ENCODE measurements around the gene PROSER2. TPM values are rescaled to one million over a fixed set of nuclear protein-coding genes. Genes with fewer than 3 reads are reported as not detected.

The PROSER2 gene
- total RNA-seq, 1 experiment from 2014 or later = 10.6 TPM

DNA sequence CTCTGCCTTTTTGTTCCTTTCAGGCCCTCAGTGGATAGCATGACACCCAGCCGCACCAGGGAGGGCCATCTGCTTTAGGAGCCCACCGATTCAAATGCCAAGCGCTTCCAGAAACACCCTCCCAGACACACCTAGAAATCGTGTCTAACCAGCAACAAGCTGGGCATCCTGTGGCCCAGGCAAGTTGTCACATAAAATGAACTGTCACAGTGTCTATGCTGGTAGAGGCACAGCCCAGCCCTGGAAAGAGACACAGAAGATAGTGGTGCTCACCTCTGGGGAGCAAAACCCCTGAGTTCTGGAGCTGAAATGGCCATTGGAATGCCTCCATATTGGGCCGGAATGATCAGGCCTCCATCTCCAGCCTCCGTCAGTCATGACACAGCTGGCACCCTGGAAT lies 42.0 kb upstream of the PROSER2 start:
- no peaks in the 10 kb centered on the region for H3K36me3 Mint-ChIP-seq (ENCODE audit: insufficient read depth in 1 of 3, low read depth in 3 of 3)
- Histone ChIP-seq H4K91ac (ENCODE audit: insufficient read length, low read depth, low read length) (no peak overlapping the region), H3K79me1 (ENCODE audit: insufficient read depth, low read depth, low read length, poor library complexity, severe bottlenecking) (no peaks in the 10 kb centered on the region), H2AFZ (ENCODE audit: low read length) (no peak overlapping the region), H3K27ac (ENCODE audit: insufficient read length, low read depth, low read length) (no peak overlapping the region), H2BK12ac (ENCODE audit: insufficient read length, low read depth, low read length) (no peak overlapping the region), H2BK20ac (ENCODE audit: low read depth, low read length, poor library complexity, severe bottlenecking) (no peak overlapping the region), H3K9me3 (ENCODE audit: control insufficient read depth, low read depth, low read length) (no peaks in the 10 kb centered on the region), H3K56ac (ENCODE audit: insufficient read length, low read depth, low read length) (no peak overlapping the region), H3K27me3 (ENCODE audit: insufficient read depth, low read length) (no peaks in the 10 kb centered on the region), H3K9ac (ENCODE audit: extremely low read depth, insufficient read length, low read length) (no peak overlapping the region), H3K4me1 (ENCODE audit: insufficient read depth, low read length) (no peaks in the 10 kb centered on the region), H2AK5ac (ENCODE audit: insufficient read length, low read length) (no peak overlapping the region), H4K5ac (ENCODE audit: insufficient read length, low read depth, low read length) (no peak overlapping the region), H3K4ac (ENCODE audit: low read depth, low read length) (no peak overlapping the region), H3K23ac (ENCODE audit: insufficient read length, low read depth, low read length) (no peak overlapping the region), H3K79me2 (ENCODE audit: insufficient read depth, low read length) (no peaks in the 10 kb centered on the region), H4K8ac (replicated peaks; ENCODE audit: insufficient read length, low read depth, low read length) (no peak overlapping the region), H3K18ac (ENCODE audit: insufficient read length, low read depth, low read length) (no peak overlapping the region), H3K4me2 (ENCODE audit: insufficient read depth, insufficient read length, low read length) (no peak overlapping the region), H3K23me2 (ENCODE audit: insufficient read length, low read depth, low read length, poor library complexity, severe bottlenecking) (no peaks in the 10 kb centered on the region), H4K20me1 (ENCODE audit: control insufficient read depth, insufficient read depth, insufficient read length) (no peaks in the 10 kb centered on the region), H3K14ac (ENCODE audit: insufficient read depth, low read length) (no peak overlapping the region), H3T11ph (ENCODE audit: low read length) (no peak overlapping the region), H2BK120ac (ENCODE audit: low read depth, low read length, poor library complexity, severe bottlenecking) (no peak overlapping the region), H2BK5ac (ENCODE audit: insufficient read length, low read length) (no peak overlapping the region), H2BK15ac (ENCODE audit: low read depth, low read length) (no peak overlapping the region)
- H3K27ac Mint-ChIP-seq = no peak overlapping the region
- peaks cover 0 to 4% of the 10 kb centered on the region in 2 experiments; a peak in 3 of 5 replicates for H3K9me3 Mint-ChIP-seq
- H3K4me1 Mint-ChIP-seq = peaks cover 6 to 7% of the 10 kb centered on the region in 2 experiments; a peak in 2 of 4 replicates
- no peak for DNase-seq
- no CpG with 5 or more reads among the region's 6 CpGs for WGBS (ENCODE audit: extremely low coverage, insufficient read length, low lambda C conversion rate)
- TF ChIP-seq, protein P1, sequence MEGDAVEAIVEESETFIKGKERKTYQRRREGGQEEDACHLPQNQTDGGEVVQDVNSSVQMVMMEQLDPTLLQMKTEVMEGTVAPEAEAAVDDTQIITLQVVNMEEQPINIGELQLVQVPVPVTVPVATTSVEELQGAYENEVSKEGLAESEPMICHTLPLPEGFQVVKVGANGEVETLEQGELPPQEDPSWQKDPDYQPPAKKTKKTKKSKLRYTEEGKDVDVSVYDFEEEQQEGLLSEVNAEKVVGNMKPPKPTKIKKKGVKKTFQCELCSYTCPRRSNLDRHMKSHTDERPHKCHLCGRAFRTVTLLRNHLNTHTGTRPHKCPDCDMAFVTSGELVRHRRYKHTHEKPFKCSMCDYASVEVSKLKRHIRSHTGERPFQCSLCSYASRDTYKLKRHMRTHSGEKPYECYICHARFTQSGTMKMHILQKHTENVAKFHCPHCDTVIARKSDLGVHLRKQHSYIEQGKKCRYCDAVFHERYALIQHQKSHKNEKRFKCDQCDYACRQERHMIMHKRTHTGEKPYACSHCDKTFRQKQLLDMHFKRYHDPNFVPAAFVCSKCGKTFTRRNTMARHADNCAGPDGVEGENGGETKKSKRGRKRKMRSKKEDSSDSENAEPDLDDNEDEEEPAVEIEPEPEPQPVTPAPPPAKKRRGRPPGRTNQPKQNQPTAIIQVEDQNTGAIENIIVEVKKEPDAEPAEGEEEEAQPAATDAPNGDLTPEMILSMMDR (conservative IDR thresholded peaks at IDR 0.05) = no peak
- H3K4me3 Mint-ChIP-seq = no peak overlapping the region
- H3K27me3 Mint-ChIP-seq (ENCODE audit: low read depth) = no peaks in the 10 kb centered on the region; the same call in 1 of the 2 replicates
